Gastrocnemius medialis (tissue), 4 donors: Measurements from ENCODE around the gene IPCEF1. TPM values are rescaled to one million over a fixed set of nuclear protein-coding genes. Genes with fewer than 3 reads are reported as not detected.

Experiments
- ATAC-seq, 2 donors: fragments of 150-250 bp; one replicate each; pipeline ENCODE4 v1.9.1; 2016
- DNase-seq, 2 donors: peaks; one replicate each; pipeline ENCODE4 v3.0.0-alpha.2; 2019
- H3K27ac ChIP-seq, 4 donors: fragments of 200-600 bp; sonication (generic); 1 replicate in 1 of 4; 2 replicates in 3 of 4; pipeline ENCODE4 v1.5.1; 2016 to 2018; ENCODE audit warnings: mild to moderate bottlenecking in 2 of 4, moderate library complexity in 1 of 4
- H3K27me3 ChIP-seq, 3 donors: fragments of 200-600 bp; sonication (generic) in 2 of 3; 1 replicate in 1 of 3; 2 replicates in 2 of 3; pipeline versions ENCODE4 v1.5.1 to v1.6.0; 2016 to 2019; ENCODE audit warnings: mild to moderate bottlenecking in 1 of 3, moderate library complexity in 1 of 3
- H3K36me3 ChIP-seq, 2 donors: fragments of 200-600 bp; sonication (generic) in 1 of 2; one replicate each; pipeline ENCODE4 v1.5.1; 2017 to 2018
- H3K4me1 ChIP-seq, 2 donors: fragments of 200-600 bp; sonication (generic) in 1 of 2; one replicate each; pipeline ENCODE4 v1.5.1; 2016 to 2017; ENCODE audit warnings: mild to moderate bottlenecking in 2 of 2
- H3K4me3 ChIP-seq, 4 donors: fragments of 200-600 bp; sonication (generic) in 3 of 4; 1 replicate in 1 of 4; 2 replicates in 3 of 4; pipeline ENCODE4 v1.5.1; 2016 to 2019; ENCODE audit warnings: mild to moderate bottlenecking in 2 of 4
- H3K9me3 ChIP-seq, 3 donors: fragments of 200-600 bp; sonication (generic) in 2 of 3; 1 replicate in 1 of 3; 2 replicates in 2 of 3; pipeline ENCODE4 v1.5.1; 2016 to 2019
- POLR2A ChIP-seq, 2 donors: fragments of 450-650 bp; IDR thresholded peaks; one replicate each; pipeline ENCODE4 v1.6.1; 2017; ENCODE audit warnings: antibody characterized with exemption in 2 of 2, mild to moderate bottlenecking in 2 of 2, moderate library complexity in 2 of 2
- in situ Hi-C, 4 donors: fragments of 200-750 bp; cut with MboI; loops; one replicate each; pipeline versions ENCODE4 v1.15.0 to v1.8.0; 2017; ENCODE audit warnings: low sequenced_read_pairs in 4 of 4
- intact Hi-C: fragments of 100-400 bp; cut with DNase I; formaldehyde crosslinking; loops from one replicate; pipeline ENCODE4 v1.15.1; 2023; ENCODE audit warnings: low total_unique reads
- total RNA-seq, 4 donors: library from RNA; depleted of rRNA; stranded (reverse); fragments of >200 nt; gene quantifications; one replicate each; pipeline versions ENCODE4 v1.1.0 to v1.2.3, GENCODE V29; 2016
- TF ChIP-seq, protein P1 (sequence below), 5 experiments: fragments of 450-650 bp in 3 of 5; fragments of 200-600 bp in 2 of 5; sonication (generic) in 2 of 5; IDR thresholded peaks in 4 of 5; conservative IDR thresholded peaks in 1 of 5; 1 replicate in 4 of 5; 2 replicates in 1 of 5; pipeline ENCODE4 v1.5.1; 2016 to 2019; ENCODE audit warnings: antibody characterized with exemption in 5 of 5, mild to moderate bottlenecking in 3 of 5, moderate library complexity in 3 of 5

IPCEF1 gene
- total RNA-seq, 4 donors from 2014 or later, result 0.24 to 0.85 TPM; not detected in 2

DNA sequence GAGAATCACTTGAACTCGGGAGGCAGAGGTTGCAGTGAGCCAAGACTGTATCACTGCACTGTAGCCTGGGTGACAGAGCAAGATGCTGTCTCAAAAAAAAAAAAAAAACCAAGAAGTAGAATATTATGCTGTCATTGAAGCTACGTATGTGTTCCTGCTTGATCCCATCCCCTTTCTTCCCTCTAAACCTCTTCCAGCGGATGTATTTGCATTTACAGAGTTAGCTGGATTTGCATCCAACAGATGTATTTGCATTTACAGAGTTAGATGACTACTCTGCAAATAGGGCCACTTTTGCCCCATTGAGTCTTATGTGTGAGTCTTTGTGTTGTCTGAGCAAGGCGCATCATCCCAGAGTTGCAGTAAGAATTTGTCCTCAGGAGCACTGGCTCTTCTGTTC, 24.9 kb upstream of the IPCEF1 start:
- no peak overlapping the region for H3K4me3 ChIP-seq
- ATAC-seq (no peak), DNase-seq (no peak)
- no peaks in the 10 kb centered on the region for H3K4me1 ChIP-seq
- TF ChIP-seq, protein P1, sequence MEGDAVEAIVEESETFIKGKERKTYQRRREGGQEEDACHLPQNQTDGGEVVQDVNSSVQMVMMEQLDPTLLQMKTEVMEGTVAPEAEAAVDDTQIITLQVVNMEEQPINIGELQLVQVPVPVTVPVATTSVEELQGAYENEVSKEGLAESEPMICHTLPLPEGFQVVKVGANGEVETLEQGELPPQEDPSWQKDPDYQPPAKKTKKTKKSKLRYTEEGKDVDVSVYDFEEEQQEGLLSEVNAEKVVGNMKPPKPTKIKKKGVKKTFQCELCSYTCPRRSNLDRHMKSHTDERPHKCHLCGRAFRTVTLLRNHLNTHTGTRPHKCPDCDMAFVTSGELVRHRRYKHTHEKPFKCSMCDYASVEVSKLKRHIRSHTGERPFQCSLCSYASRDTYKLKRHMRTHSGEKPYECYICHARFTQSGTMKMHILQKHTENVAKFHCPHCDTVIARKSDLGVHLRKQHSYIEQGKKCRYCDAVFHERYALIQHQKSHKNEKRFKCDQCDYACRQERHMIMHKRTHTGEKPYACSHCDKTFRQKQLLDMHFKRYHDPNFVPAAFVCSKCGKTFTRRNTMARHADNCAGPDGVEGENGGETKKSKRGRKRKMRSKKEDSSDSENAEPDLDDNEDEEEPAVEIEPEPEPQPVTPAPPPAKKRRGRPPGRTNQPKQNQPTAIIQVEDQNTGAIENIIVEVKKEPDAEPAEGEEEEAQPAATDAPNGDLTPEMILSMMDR (IDR thresholded peaks at IDR 0.05 in 4 of 5, conservative IDR thresholded peaks at IDR 0.05 in 1 of 5), result no peak
- TF ChIP-seq POLR2A (IDR thresholded peaks at IDR 0.05), result no peak
- H3K9me3 ChIP-seq, result no peaks in the 10 kb centered on the region
- no peak overlapping the region for H3K27ac ChIP-seq
- intact Hi-C loops, result no loop called here
- in situ Hi-C loops, result no loop called here
- no peaks in the 10 kb centered on the region for H3K27me3 ChIP-seq
- no peaks in the 10 kb centered on the region for H3K36me3 ChIP-seq

DNA sequence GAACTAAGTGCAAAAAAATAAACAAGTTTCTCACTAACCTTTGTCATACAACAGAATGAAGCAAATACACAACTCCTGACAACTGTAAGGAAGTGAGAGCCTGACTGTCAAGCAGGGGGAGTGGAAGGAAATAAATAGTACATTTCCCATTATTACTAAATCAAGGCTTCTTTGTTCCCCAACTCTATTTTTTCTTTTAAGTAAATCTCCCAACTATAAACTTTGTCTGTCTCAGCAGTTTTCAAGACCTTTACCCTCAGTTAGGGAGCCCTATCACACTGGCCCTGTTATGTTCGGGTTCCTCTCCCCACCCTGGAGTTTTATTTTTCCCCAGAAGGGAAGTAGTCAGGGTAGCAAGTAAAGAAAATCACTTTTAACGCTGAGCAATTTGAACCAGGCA, 24.1 kb upstream of the IPCEF1 start:
- H3K4me1 ChIP-seq, result no peaks in the 10 kb centered on the region
- H3K4me3 ChIP-seq, result no peak overlapping the region
- no peaks in the 10 kb centered on the region for H3K27me3 ChIP-seq
- in situ Hi-C loops (no loop called here), intact Hi-C loops (no loop called here)
- ATAC-seq (no peak), DNase-seq (no peak)
- H3K9me3 ChIP-seq, result no peaks in the 10 kb centered on the region
- no peak overlapping the region for H3K27ac ChIP-seq
- no peaks in the 10 kb centered on the region for H3K36me3 ChIP-seq
- TF ChIP-seq, protein P1 (IDR thresholded peaks at IDR 0.05 in 4 of 5, conservative IDR thresholded peaks at IDR 0.05 in 1 of 5), result no peak
- TF ChIP-seq POLR2A (IDR thresholded peaks at IDR 0.05), result no peak

DNA sequence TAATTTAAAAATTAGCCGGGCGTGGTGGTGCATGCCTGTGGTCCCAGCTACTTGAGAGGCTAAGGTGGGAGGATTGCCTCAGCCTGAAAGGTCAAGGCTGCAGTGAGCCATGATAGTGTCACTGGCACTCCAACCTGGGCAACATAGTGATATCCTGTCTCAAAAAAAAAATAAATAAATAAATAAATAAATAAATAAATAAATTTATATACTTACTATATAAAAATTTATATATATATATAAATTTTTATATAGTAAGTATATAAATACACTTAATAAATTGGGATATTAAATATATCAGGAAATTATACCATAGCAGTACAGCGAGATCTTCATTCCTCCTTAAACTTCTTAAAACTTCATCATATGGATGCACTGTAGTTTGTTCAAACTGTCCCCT, 23.0 kb upstream of the IPCEF1 start:
- intact Hi-C loops (no loop called here), in situ Hi-C loops (no loop called here)
- no peak for DNase-seq
- H3K27me3 ChIP-seq, result no peaks in the 10 kb centered on the region
- no peak overlapping the region for H3K4me3 ChIP-seq
- no peaks in the 10 kb centered on the region for H3K36me3 ChIP-seq
- no peaks in the 10 kb centered on the region for H3K9me3 ChIP-seq
- no peak for ATAC-seq
- no peak overlapping the region for H3K27ac ChIP-seq
- H3K4me1 ChIP-seq, result no peaks in the 10 kb centered on the region
- TF ChIP-seq, protein P1 (IDR thresholded peaks at IDR 0.05 in 4 of 5, conservative IDR thresholded peaks at IDR 0.05 in 1 of 5), result no peak
- TF ChIP-seq POLR2A (IDR thresholded peaks at IDR 0.05), result no peak

DNA sequence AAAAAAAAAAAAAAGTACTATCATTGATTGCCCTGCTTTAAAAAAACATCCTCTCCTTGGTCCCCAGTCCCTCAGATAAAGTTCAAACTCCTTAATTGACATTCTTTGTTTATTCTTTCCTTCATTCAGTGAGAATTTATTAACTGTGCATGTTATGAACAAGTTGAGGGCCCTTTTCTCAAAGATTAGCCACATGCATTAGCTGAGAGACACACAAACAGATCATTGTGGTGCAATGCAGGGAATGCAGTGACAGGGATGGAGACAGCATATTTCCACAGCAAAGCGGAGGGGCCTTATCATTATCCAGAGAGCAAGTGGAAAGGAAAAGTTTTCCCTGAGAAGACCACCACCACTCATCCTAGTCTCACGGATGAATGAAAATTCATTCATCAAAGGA, 21.9 kb upstream of the IPCEF1 start:
- H3K9me3 ChIP-seq, result no peaks in the 10 kb centered on the region
- no peak overlapping the region for H3K4me3 ChIP-seq
- H3K36me3 ChIP-seq, result no peaks in the 10 kb centered on the region
- H3K27me3 ChIP-seq, result no peaks in the 10 kb centered on the region
- no peak overlapping the region for H3K27ac ChIP-seq
- H3K4me1 ChIP-seq, result no peaks in the 10 kb centered on the region
- no peak for DNase-seq
- intact Hi-C loops (no loop called here), in situ Hi-C loops (no loop called here)
- TF ChIP-seq, protein P1 (IDR thresholded peaks at IDR 0.05 in 4 of 5, conservative IDR thresholded peaks at IDR 0.05 in 1 of 5), result no peak
- TF ChIP-seq POLR2A (IDR thresholded peaks at IDR 0.05), result no peak
- no peak for ATAC-seq

DNA sequence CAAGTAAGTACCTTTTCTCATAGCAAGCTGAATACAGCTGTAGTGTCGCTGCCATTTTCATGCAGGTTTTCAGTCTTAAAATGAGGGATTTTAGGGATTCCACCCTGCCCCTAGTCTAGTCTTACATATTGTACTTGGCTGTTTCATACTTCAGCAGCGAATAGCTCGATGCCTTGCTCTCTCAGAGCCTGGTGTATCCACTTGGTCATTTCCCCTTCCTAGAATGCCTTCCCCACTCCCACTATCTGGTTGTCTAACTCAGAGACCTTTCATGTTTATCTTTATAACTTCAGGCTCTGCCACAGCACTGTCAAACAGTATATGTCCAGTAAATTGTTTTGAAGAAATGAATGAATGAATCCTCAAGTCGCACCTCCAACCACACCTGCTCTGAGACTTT, 21.1 kb upstream of the IPCEF1 start:
- in situ Hi-C loops (no loop called here), intact Hi-C loops (no loop called here)
- H3K27ac ChIP-seq, result no peak overlapping the region
- no peaks in the 10 kb centered on the region for H3K36me3 ChIP-seq
- DNase-seq (no peak), ATAC-seq (no peak)
- TF ChIP-seq, protein P1 (IDR thresholded peaks at IDR 0.05 in 4 of 5, conservative IDR thresholded peaks at IDR 0.05 in 1 of 5), result no peak
- no peak for TF ChIP-seq POLR2A (IDR thresholded peaks at IDR 0.05)
- no peaks in the 10 kb centered on the region for H3K9me3 ChIP-seq
- no peak overlapping the region for H3K4me3 ChIP-seq
- H3K27me3 ChIP-seq, result no peaks in the 10 kb centered on the region
- H3K4me1 ChIP-seq, result no peaks in the 10 kb centered on the region
